GM12891 (cell line): ENCODE results near the gene CD248.

Experiments
- PAX5 ChIP-seq: IDR thresholded peaks from 2 replicates; pipeline ENCODE4 v1.6.1; 2011; ENCODE audit warnings: low read length, moderate library complexity, mild to moderate bottlenecking; ENCODE audit not compliant: insufficient read depth, severe bottlenecking
- POLR2A ChIP-seq: IDR thresholded peaks from 2 replicates; pipeline ENCODE4 v1.6.1; 2011; ENCODE audit warnings: low read depth, low read length, control low read depth
- POLR2AphosphoS5 ChIP-seq: IDR thresholded peaks from 2 replicates; pipeline ENCODE4 v1.6.1; 2011; ENCODE audit warnings: low read depth, low read length, control low read depth
- SPI1 ChIP-seq: IDR thresholded peaks from 2 replicates; pipeline ENCODE4 v1.6.1; 2011; ENCODE audit warnings: low read depth, low read length, control low read depth
- TAF1 ChIP-seq: IDR thresholded peaks from 2 replicates; pipeline ENCODE4 v1.6.1; 2011; ENCODE audit warnings: low read depth, low read length, control low read depth

- TF ChIP-seq TAF1: no peak
- no peak for TF ChIP-seq POLR2AphosphoS5
- TF ChIP-seq PAX5: no peak
- TF ChIP-seq POLR2A: peak; percentile 29; the same call in 1 of the 2 replicates
- no peak for TF ChIP-seq SPI1
Observed at GRCh38 chr11:66278363-66279091, 38.3 kb downstream of the CD248 start.
